ENCODE results near the gene NEUROG1.
A peak's percentile ranks its signal among the peaks of the same experiment; 100 is the strongest.

Gene NEUROG1

GRCh38 chr5:135564331-135564730 lies 28.6 kb upstream of the NEUROG1 start:
- no peak for DNase-seq (ENCODE audit: low read depth)

GRCh38 chr5:135561266-135561665 lies 25.5 kb upstream of the NEUROG1 start:
- no peak for DNase-seq (ENCODE audit: low read depth)

- no peak for DNase-seq (ENCODE audit: low read depth)
Measured at GRCh38 chr5:135560858-135561257, 25.1 kb upstream of the NEUROG1 start.

- no peak for DNase-seq (ENCODE audit: low read depth)
Measured at GRCh38 chr5:135559354-135559753, 23.6 kb upstream of the NEUROG1 start.

- no peak for DNase-seq (ENCODE audit: low read depth)
Measured at GRCh38 chr5:135557076-135557838, 21.5 kb upstream of the NEUROG1 start.

- DNase-seq (ENCODE audit: low read depth): no peak
Measured at GRCh38 chr5:135556620-135557019, 20.9 kb upstream of the NEUROG1 start.

- no peak for DNase-seq (ENCODE audit: low read depth)
Measured at GRCh38 chr5:135555530-135555929, 19.8 kb upstream of the NEUROG1 start.

GRCh38 chr5:135553688-135554462 lies 18.1 kb upstream of the NEUROG1 start:
- no peak for DNase-seq (ENCODE audit: low read depth)

- peak; percentile 43 for DNase-seq (ENCODE audit: low read depth)
Measured at GRCh38 chr5:135551593-135552447, 16.1 kb upstream of the NEUROG1 start.

GRCh38 chr5:135549413-135549812 lies 13.6 kb upstream of the NEUROG1 start:
- no peak for DNase-seq (ENCODE audit: low read depth)

GRCh38 chr5:135547590-135548254 lies 12.0 kb upstream of the NEUROG1 start:
- DNase-seq (ENCODE audit: low read depth): no peak

- no peak for DNase-seq (ENCODE audit: low read depth)
Measured at GRCh38 chr5:135546912-135547311, 11.1 kb upstream of the NEUROG1 start.

GRCh38 chr5:135546101-135546500 lies 10.3 kb upstream of the NEUROG1 start:
- DNase-seq (ENCODE audit: low read depth): no peak

- no peak for DNase-seq (ENCODE audit: low read depth)
Measured at GRCh38 chr5:135545099-135545498, 9.3 kb upstream of the NEUROG1 start.

- DNase-seq (ENCODE audit: low read depth): no peak
Measured at GRCh38 chr5:135543485-135544304, 7.9 kb upstream of the NEUROG1 start.

- DNase-seq (ENCODE audit: low read depth): no peak
Measured at GRCh38 chr5:135543001-135543484, 7.3 kb upstream of the NEUROG1 start.

- DNase-seq (ENCODE audit: low read depth): no peak
Measured at GRCh38 chr5:135541807-135542502, 6.2 kb upstream of the NEUROG1 start.

GRCh38 chr5:135539430-135540005 lies 3.8 kb upstream of the NEUROG1 start:
- DNase-seq (ENCODE audit: low read depth): no peak

GRCh38 chr5:135538261-135538660 lies 2.5 kb upstream of the NEUROG1 start:
- DNase-seq (ENCODE audit: low read depth): no peak

- DNase-seq (ENCODE audit: low read depth): no peak
Measured at GRCh38 chr5:135537745-135538144, 2.0 kb upstream of the NEUROG1 start.

Measured in non-pigmented ciliary epithelial cell (primary cell).